IMR-90 (cell line): Measurements from ENCODE around the gene INPP5J. TPM values are rescaled to one million over a fixed set of nuclear protein-coding genes. Genes with fewer than 3 reads are reported as not detected.

Source experiments
- ATAC-seq: fragments of 200-7000 bp; cut with Tn5 transposase; 2 replicates; pipeline ENCODE4 v1.9.1; 2020; ENCODE audit warnings: low read depth, mild to moderate bottlenecking, moderate library complexity
- BruUV-seq: library from RNA; stranded (reverse); fragments of 400-500 nt; replicated peaks from 2 replicates; lab custom pipeline; 2021; lab: Mats Ljungman, UMichigan
- CTCF ChIA-PET: fragments of 300-600 bp; formaldehyde crosslinking; extraction: SDS; loops from one replicate; lab custom pipeline; 2021; ENCODE audit warnings: antibody characterized with exemption; lab: Yijun Ruan, JAX
- POLR2A ChIA-PET: fragments of 300-600 bp; sonication (Branson Sonifier 250); formaldehyde crosslinking; loops from one replicate; lab custom pipeline; 2022; ENCODE audit warnings: antibody characterized with exemption; ENCODE audit not compliant: unreplicated experiment; lab: Charles Lee
- DNase-seq: peaks from one replicate; pipeline ENCODE4 v3.0.0; 2013
- H2AFZ ChIP-seq: replicated peaks from 2 replicates; pipeline ENCODE3; 2013; ENCODE audit warnings: low read length, mild to moderate bottlenecking; ENCODE audit not compliant: poor library complexity
- H2AK5ac ChIP-seq: 2 replicates; pipeline ENCODE4 v1.6.1; 2013; ENCODE audit warnings: low read depth, low read length, inconsistent platforms
- H2AK9ac ChIP-seq: replicated peaks from 2 replicates; pipeline ENCODE3; 2013; ENCODE audit warnings: mild to moderate bottlenecking, low read depth, low read length, moderate library complexity; ENCODE audit not compliant: poor library complexity
- H2BK120ac ChIP-seq: 2 replicates; pipeline ENCODE4 v1.6.1; 2013; ENCODE audit warnings: low read depth, low read length, inconsistent platforms
- H2BK15ac ChIP-seq: 3 replicates; pipeline ENCODE4 v1.6.1; 2013; ENCODE audit warnings: low read depth, low read length, inconsistent platforms
- H2BK20ac ChIP-seq: 2 replicates; pipeline ENCODE4 v1.6.1; 2013; ENCODE audit warnings: low read depth, mild to moderate bottlenecking, inconsistent platforms, low read length, moderate library complexity
- H2BK5ac ChIP-seq: 2 replicates; pipeline ENCODE4 v1.6.1; 2013; ENCODE audit warnings: mild to moderate bottlenecking, low read depth, low read length, inconsistent platforms; ENCODE audit not compliant: poor library complexity, severe bottlenecking
- H3K14ac ChIP-seq: replicated peaks from 2 replicates; pipeline ENCODE4 v1.6.1; 2013; ENCODE audit warnings: low read depth, low read length, inconsistent platforms
- H3K18ac ChIP-seq: 2 replicates; pipeline ENCODE4 v1.6.1; 2013; ENCODE audit warnings: low read depth, low read length, control low read depth
- H3K23ac ChIP-seq: 2 replicates; pipeline ENCODE4 v1.6.1; 2013; ENCODE audit warnings: low read depth, low read length, inconsistent platforms
- H3K27ac ChIP-seq: 2 replicates; pipeline ENCODE4 v1.5.1; 2013; ENCODE audit warnings: mild to moderate bottlenecking, control low read depth, low read length; ENCODE audit not compliant: insufficient read depth
- H3K27me3 ChIP-seq: 2 replicates; pipeline ENCODE4 v1.6.1; 2013; ENCODE audit warnings: low read length; ENCODE audit not compliant: control insufficient read depth, insufficient read depth
- H3K36me3 ChIP-seq: 2 replicates; pipeline ENCODE4 v1.6.1; 2013; ENCODE audit warnings: low read length, mixed read lengths; ENCODE audit not compliant: control insufficient read depth, insufficient read depth
- H3K4ac ChIP-seq: 2 replicates; pipeline ENCODE4 v1.6.1; 2013; ENCODE audit warnings: low read depth, low read length, inconsistent platforms
- H3K4me1 ChIP-seq: 2 replicates; pipeline ENCODE4 v1.6.1; 2013; ENCODE audit warnings: low read length, mixed read lengths; ENCODE audit not compliant: control insufficient read depth, insufficient read depth
- H3K4me2 ChIP-seq: 2 replicates; pipeline ENCODE4 v1.6.1; 2013; ENCODE audit warnings: low read depth, mild to moderate bottlenecking, control low read depth, low read length, moderate library complexity
- H3K4me3 ChIP-seq: 2 replicates; pipeline ENCODE4 v1.5.1; 2013; ENCODE audit warnings: low read depth, mild to moderate bottlenecking, control low read depth, low read length, moderate library complexity; ENCODE audit not compliant: insufficient read depth
- H3K56ac ChIP-seq: 2 replicates; pipeline ENCODE4 v1.6.1; 2013; ENCODE audit warnings: low read length, inconsistent platforms; ENCODE audit not compliant: insufficient read depth; ENCODE audit errors: extremely low read depth
- H3K79me1 ChIP-seq, 2 experiments: 2 replicates each; pipeline ENCODE4 v1.6.1; 2013; ENCODE audit warnings: low read length in 2 of 2, inconsistent platforms in 1 of 2, low read depth in 1 of 2
- H3K9ac ChIP-seq: 2 replicates; pipeline ENCODE4 v1.6.1; 2013; ENCODE audit warnings: low read depth, low read length, control low read depth
- H3K9me1 ChIP-seq: 2 replicates; pipeline ENCODE4 v1.6.1; 2013; ENCODE audit warnings: low read length, inconsistent platforms; ENCODE audit not compliant: insufficient read depth
- H3K9me3 ChIP-seq: 2 replicates; pipeline ENCODE4 v1.6.1; 2013; ENCODE audit warnings: low read length; ENCODE audit not compliant: control insufficient read depth, insufficient read depth
- H4K20me1 ChIP-seq: 2 replicates; pipeline ENCODE4 v1.6.1; 2013; ENCODE audit warnings: low read length, inconsistent platforms; ENCODE audit not compliant: insufficient read depth
- H4K5ac ChIP-seq: 2 replicates; pipeline ENCODE4 v1.6.1; 2013; ENCODE audit warnings: mild to moderate bottlenecking, low read depth, low read length, control low read depth
- H4K8ac ChIP-seq, 2 experiments: 2 replicates each; pipeline ENCODE4 v1.6.1; 2013; ENCODE audit warnings: low read depth in 2 of 2, low read length in 2 of 2, control low read depth in 1 of 2, inconsistent platforms in 1 of 2
- H4K91ac ChIP-seq: 2 replicates; pipeline ENCODE4 v1.6.1; 2013; ENCODE audit warnings: low read depth, low read length, inconsistent platforms; ENCODE audit not compliant: insufficient read depth
- BHLHE40 ChIP-seq: fragments of 150-350 bp; IDR thresholded peaks from 2 replicates; pipeline ENCODE4 v1.6.1; 2016; ENCODE audit warnings: mild to moderate bottlenecking, low read depth, low read length
- CEBPB ChIP-seq: IDR thresholded peaks from 2 replicates; pipeline ENCODE4 v1.6.1; 2012; ENCODE audit warnings: low read depth, low read length, improper control_type of control experiment
- CHD1 ChIP-seq: IDR thresholded peaks from 2 replicates; pipeline ENCODE4 v1.6.1; 2012; ENCODE audit warnings: low read depth, low read length, improper control_type of control experiment
- MAFK ChIP-seq: IDR thresholded peaks from 2 replicates; pipeline ENCODE4 v1.6.1; 2012; ENCODE audit warnings: low read depth, low read length, improper control_type of control experiment
- MXI1 ChIP-seq: IDR thresholded peaks from 2 replicates; pipeline ENCODE4 v1.6.1; 2012; ENCODE audit warnings: low read depth, mild to moderate bottlenecking, low read length, moderate library complexity, borderline replicate concordance
- WGBS, 2 experiments: methylation state at CpG; one replicate each; pipeline versions ENCODE4 v1.1.5 to v1.1.7; 2013; ENCODE audit warnings: missing lambda C conversion rate in 2 of 2; ENCODE audit not compliant: insufficient read length in 1 of 2; ENCODE audit errors: extremely low coverage in 2 of 2; 5-methylcytosine and 5-hydroxymethylcytosine counted together
- dilution Hi-C: fragments of 300-500 bp; cut with HindIII; formaldehyde crosslinking; loops from one replicate; pipeline ENCODE4 v1.14.3; 2018; ENCODE audit warnings: low sequenced_read_pairs; ENCODE audit not compliant: unreplicated experiment
- in situ Hi-C: fragments of 300-500 bp; cut with MboI; formaldehyde crosslinking; loops from 3 replicates; pipeline ENCODE4 v1.14.3; 2019; ENCODE audit warnings: low sequenced_read_pairs, inconsistent platforms, mixed read lengths
- intact Hi-C: fragments of 100-400 bp; cut with micrococcal nuclease; formaldehyde crosslinking; loops from 2 replicates; pipeline ENCODE4 v1.10.0; 2022
- polyA plus RNA-seq, 3 experiments: library from polyadenylated mRNA; depleted of rRNA; stranded (reverse); fragments of >200 nt; gene quantifications; 2 replicates each; pipeline ENCODE4 v1.2.3, GENCODE V29; 2012; ENCODE audit warnings: low replicate concordance in 1 of 3
- total RNA-seq: library from RNA; depleted of rRNA; stranded (reverse); fragments of >200 nt; gene quantifications from 2 replicates; pipeline ENCODE4 v1.2.3, GENCODE V29; 2012

The INPP5J gene
- total and polyA plus RNA-seq, 2 of the 4 experiments (the other 2 are of a cell fraction) = 0.36 to 2.2 TPM

DNA sequence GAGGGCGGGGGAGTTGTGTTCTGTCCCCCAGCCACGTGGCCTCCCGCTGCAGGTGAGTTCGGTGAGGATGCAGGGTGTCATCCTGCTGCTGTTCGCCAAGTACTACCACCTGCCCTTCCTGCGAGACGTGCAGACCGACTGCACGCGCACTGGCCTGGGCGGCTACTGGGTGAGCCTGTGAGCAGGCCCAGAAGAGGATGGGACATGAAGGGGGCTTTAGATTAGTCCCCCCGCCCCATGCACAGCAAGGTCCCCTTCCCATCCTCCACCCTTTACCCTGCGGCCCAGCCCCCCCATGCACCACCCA, 4.1 kb downstream of the INPP5J start:
- ChIA-PET CTCF (no interaction called here), POLR2A (no interaction called here)
- intact Hi-C loops (no loop called here), dilution Hi-C loops (no loop called here), in situ Hi-C loops (no loop called here)
- Histone ChIP-seq H2AFZ (peak overlapping the region; percentile 51), H3K23ac (no peak overlapping the region), H2BK15ac (no peak overlapping the region), H3K36me3 (no peaks in the 10 kb centered on the region), H2BK120ac (no peak overlapping the region), H3K9me3 (no peaks in the 10 kb centered on the region), H4K91ac (no peak overlapping the region), H3K79me1 (peaks cover 0 to 4% of the 10 kb centered on the region in 2 experiments; a peak in 1 of 4 replicates), H3K18ac (no peak overlapping the region), H4K8ac (no peak overlapping the region), H3K27me3 (no peaks in the 10 kb centered on the region; the same call in 1 of the 2 replicates), H2AK5ac (no peak overlapping the region), H3K4me2 (no peak overlapping the region), H2BK5ac (no peak overlapping the region), H3K14ac (no peak overlapping the region), H2BK20ac (no peak overlapping the region), H3K56ac (no peak overlapping the region), H3K4me1 (peaks cover 5% of the 10 kb centered on the region), H4K20me1 (no peaks in the 10 kb centered on the region), H3K4me3 (no peak overlapping the region), H3K27ac (no peak overlapping the region), H3K9ac (no peak overlapping the region), H2AK9ac (peak overlapping the region; percentile 72), H4K5ac (no peak overlapping the region), H3K4ac (no peak overlapping the region), H3K9me1 (no peaks in the 10 kb centered on the region; the same call in 1 of the 2 replicates)
- TF ChIP-seq CHD1 (no peak), BHLHE40 (no peak), MXI1 (no peak), MAFK (no peak), CEBPB (no peak)
- ATAC-seq (no peak), DNase-seq (no peak)
- 56% methylated on average over 3 of the region's 13 CpGs; no CpG with 5 or more reads in 1 of the 2 experiments for WGBS, 2 experiments
- BruUV-seq = no TSS peak
